GM21447 (cell line): ENCODE results near the gene CPNE8.

Experiments
- ATAC-seq: cut with Tn5 transposase; IDR thresholded peaks from one replicate; pipeline ENCODE4 v1.9.1; 2021; ENCODE audit not compliant: unreplicated experiment

The CPNE8 gene

GRCh38 chr12:38653650-38654049 lies 251.7 kb downstream of the CPNE8 start:
- no peak for ATAC-seq

- ATAC-seq, result no peak
These were observed 256.6 kb downstream of the CPNE8 start for GRCh38 chr12:38648813-38649212.

- no peak for ATAC-seq
These were observed 259.2 kb downstream of the CPNE8 start for GRCh38 chr12:38646146-38646545.

GRCh38 chr12:38639625-38640024 lies 265.8 kb downstream of the CPNE8 start:
- no peak for ATAC-seq

- no peak for ATAC-seq
These were observed 267.0 kb downstream of the CPNE8 start for GRCh38 chr12:38638401-38638800.

GRCh38 chr12:38633511-38633910 lies 271.9 kb downstream of the CPNE8 start:
- no peak for ATAC-seq

GRCh38 chr12:38629064-38629463 lies 276.3 kb downstream of the CPNE8 start:
- no peak for ATAC-seq

- ATAC-seq, result no peak
These were observed 277.1 kb downstream of the CPNE8 start for GRCh38 chr12:38628288-38628687.

GRCh38 chr12:38625306-38625705 lies 280.1 kb downstream of the CPNE8 start:
- no peak for ATAC-seq

- ATAC-seq, result no peak
These were observed 291.2 kb downstream of the CPNE8 start for GRCh38 chr12:38614171-38614570.

- no peak for ATAC-seq
These were observed 294.5 kb downstream of the CPNE8 start for GRCh38 chr12:38610808-38611350.

- no peak for ATAC-seq
These were observed 298.1 kb downstream of the CPNE8 start for GRCh38 chr12:38607295-38607694.
